Measurements from ENCODE around the gene DDX47.
A peak's percentile ranks its signal among the peaks of the same experiment; 100 is the strongest.
"Not testable (repeated sequence)": the region's sequence is repeated elsewhere in the genome, so short reads cannot be mapped to it uniquely, and the experiment has no call there.

The DDX47 gene

GRCh38 chr12:12797794-12798152 lies 15.4 kb upstream of the DDX47 start:
- no peak for DNase-seq (ENCODE audit: low spot score)

GRCh38 chr12:12798480-12798879 lies 14.7 kb upstream of the DDX47 start:
- DNase-seq (ENCODE audit: low spot score) = no peak

- DNase-seq (ENCODE audit: low spot score) = no peak
Observed at GRCh38 chr12:12799163-12799920, 13.8 kb upstream of the DDX47 start.

DNA sequence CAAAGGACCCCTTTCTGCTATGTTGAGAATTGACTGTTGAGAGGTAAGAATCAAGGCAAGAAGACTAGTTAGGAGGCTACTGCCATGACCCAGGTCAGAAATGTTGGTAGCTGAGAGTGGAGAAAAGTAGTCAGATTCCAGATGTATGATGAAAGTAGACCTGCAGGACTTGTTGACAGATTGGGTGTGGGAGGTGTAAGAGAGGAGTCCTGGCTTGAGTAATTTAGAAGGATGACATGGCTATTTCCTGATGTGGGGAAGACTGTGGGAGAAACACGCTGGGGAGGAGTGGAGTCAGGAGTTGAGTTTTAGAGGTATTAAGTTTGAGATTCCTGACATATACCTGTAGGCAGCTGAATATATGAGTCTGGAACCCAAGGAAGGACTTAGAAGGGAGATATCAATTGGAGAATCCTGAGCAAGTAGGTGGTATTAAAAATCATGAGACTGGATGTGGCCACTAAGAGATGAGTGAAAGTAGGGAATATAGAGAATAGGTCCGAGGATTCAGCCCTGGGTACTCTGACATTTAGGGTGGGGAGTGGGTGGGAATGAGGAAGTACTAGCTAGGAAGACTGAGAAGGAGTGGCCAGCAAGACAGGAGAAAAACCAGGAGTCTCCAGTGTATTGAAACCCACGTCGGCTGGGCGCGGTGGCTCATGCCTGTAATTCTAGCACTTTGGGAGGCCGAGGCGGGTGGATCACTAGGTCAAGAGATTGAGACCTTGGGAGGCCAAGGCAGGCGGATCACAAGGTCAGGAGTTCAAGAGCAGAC lies 12.6 kb upstream of the DDX47 start:
- no peak for DNase-seq (ENCODE audit: low spot score)

DNA sequence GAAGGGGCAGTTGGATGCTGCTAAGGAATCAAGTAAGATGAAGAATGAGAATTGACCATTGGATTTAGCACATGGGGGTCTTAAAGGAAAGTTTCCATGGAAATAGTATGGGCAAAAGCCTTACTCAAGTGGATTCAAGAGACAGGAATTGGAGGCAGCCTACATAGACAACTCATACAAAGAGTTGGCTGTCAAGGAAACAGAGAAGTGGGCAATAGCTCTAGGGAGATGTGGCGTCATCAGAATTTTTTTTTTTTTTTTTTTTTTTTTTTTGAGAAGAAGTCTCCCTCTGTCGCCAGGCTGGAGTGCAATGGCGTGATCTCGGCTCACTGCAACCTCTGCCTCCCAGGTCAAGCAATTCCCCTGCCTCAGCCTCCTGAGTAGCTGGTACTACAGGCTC lies 11.5 kb upstream of the DDX47 start:
- DNase-seq (ENCODE audit: low spot score) = not testable (repeated sequence)

DNA sequence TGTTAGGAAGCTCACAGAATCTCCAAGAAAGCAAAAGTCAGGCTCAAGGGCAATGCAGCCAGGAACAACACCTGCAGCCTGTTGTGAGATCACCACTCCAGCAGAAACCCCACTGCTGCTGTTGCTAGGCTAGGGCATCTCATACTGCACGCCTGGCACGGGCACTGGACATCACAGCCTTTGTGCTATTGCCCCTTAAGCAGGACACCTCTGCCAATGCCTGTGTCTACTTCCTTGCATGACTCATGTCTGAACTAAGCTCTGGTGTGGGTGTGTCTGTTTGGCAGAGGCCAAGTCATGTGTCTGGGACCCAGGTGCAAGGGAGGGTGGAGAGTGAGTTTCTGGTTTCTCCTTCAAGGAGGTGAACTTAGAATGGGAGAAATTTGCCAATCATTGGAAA lies 10.0 kb upstream of the DDX47 start:
- peak; percentile 66 for DNase-seq (ENCODE audit: low spot score)

GRCh38 chr12:12804011-12804410 lies 9.1 kb upstream of the DDX47 start:
- DNase-seq (ENCODE audit: low spot score) = no peak

DNA sequence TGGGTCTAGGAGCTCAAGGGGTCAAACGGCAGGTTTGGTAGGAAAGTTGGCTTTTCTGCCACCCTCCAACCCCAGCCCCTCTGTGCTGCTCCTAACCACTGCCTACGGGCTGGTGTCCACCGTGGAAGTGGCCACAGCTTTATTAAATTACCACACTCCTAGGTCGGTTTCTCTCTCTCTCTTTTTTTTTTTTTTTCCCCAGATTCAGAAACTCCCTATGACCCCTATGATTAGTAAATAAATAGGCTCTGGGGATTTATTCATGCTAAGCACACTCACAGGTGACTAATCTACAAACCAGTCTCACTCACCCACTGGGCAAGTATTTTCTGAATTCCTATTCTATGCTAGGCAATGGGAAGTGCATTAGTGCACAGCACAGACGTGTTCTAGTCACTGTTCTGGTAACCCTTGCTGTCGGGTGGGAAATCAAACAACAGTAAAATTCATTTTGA lies 8.7 kb upstream of the DDX47 start:
- no peak for DNase-seq (ENCODE audit: low spot score)

GRCh38 chr12:12806784-12807516 lies 6.2 kb upstream of the DDX47 start:
- no peak for DNase-seq (ENCODE audit: low spot score)

- DNase-seq (ENCODE audit: low spot score) = not testable (repeated sequence)
Observed at GRCh38 chr12:12807517-12807903, 5.6 kb upstream of the DDX47 start.

- peak; percentile 63 for DNase-seq (ENCODE audit: low spot score)
Observed at GRCh38 chr12:12807970-12808702, 5.0 kb upstream of the DDX47 start.

- DNase-seq (ENCODE audit: low spot score) = no peak
Observed at GRCh38 chr12:12810553-12811021, 2.6 kb upstream of the DDX47 start.

DNA sequence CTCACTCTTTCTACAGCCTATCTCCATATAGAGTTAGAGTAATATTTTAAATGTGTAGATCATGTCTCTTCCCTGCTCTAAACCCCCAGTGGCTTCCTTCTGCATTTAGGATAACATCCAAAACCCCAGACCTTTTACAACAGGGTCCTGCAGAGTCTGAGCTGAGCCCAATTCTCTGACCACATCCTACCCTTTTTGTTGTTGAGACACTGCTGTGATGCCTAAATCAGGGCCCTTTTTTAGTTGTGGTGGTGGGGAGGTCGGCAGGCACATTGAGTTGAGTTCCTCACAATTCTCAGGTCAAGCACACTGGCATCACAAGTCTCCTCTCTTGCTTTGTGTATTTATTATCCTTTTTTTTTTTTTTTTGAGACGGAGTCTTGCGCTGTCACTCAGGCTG lies 1.8 kb upstream of the DDX47 start:
- no peak for DNase-seq (ENCODE audit: low spot score)

DNA sequence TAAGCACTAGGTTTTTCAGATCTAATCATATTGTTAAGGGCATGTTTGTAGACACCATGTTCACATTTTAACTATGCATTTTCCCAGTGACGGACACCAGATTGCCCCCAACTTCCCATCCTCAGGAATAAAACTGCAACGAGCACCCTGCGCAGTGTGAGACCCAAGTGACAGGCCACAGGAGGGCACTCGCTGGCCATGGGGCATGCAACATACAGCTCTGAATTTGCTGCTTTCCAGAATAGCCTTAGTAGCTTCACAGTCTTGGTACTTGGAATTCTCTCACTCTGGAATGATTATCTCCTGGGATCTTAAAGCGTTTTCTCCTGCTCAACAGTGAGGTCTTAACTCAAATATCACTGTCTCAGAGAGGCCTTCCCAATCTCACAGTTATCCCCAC lies 972 bp upstream of the DDX47 start:
- DNase-seq (ENCODE audit: low spot score) = no peak

- no peak for DNase-seq (ENCODE audit: low spot score)
Observed at GRCh38 chr12:12812618-12813119, 477 bp upstream of the DDX47 start.

GRCh38 chr12:12817616-12818015 lies 4.5 kb downstream of the DDX47 start:
- DNase-seq (ENCODE audit: low spot score) = no peak

DNA sequence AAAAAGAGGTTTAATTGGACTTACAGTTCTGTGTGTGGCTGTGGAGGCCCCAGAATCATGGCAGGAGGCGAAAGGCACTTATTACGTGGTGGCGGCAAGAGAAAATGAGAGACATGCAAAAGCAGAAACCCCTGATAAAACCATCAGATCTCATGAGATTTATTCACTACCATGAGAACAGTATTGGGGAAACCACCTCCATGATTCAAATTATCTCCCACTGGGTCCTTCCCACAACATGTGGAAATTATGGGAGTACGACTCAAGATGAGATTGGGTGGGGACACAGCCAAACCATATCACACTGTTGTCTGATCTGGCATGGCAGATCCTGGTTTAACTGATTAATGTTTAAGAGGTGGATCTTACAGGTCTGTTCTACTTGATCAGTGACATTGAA lies 5.6 kb downstream of the DDX47 start:
- DNase-seq (ENCODE audit: low spot score) = no peak

DNA sequence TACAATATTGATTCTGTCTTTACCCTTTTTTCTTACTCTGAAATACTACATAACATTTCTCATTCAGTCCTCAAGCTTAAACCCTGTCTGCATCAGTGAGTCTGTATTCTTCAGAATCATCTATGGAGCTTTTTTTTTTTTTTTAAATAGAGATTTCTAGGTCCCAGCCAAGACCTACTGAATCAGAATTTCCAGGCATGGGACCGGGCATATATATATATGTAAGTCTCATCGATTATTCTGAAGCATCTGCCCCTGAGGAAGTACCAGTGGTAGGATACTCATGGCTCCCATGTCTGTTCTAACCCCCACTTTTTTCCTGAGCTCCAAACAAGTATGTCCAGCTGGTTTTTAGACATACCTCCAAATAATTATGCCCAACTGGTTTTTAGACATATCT lies 6.1 kb downstream of the DDX47 start:
- DNase-seq (ENCODE audit: low spot score) = no peak

GRCh38 chr12:12819752-12820311 lies 6.7 kb downstream of the DDX47 start:
- DNase-seq (ENCODE audit: low spot score) = no peak

DNA sequence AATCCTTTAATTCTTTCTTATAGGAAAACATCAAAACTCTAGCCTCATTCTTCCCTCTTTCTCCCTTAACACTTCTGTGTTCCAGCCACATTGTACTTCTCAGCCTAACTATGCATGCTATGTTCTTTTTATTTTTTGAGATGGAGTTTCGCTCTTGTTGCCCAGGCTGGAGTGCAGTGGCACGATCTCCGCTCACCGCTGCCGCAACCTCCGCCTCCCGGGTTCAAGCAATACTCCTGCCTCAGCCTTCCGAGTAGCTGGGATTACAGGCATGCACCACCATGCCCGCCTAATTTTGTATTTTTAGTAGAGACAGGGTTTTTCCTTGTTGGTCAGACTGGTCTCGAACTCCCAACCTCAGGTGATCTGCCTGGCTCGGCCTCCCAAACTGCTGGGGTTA lies 7.2 kb downstream of the DDX47 start:
- DNase-seq (ENCODE audit: low spot score) = not testable (repeated sequence)

- no peak for DNase-seq (ENCODE audit: low spot score)
Observed at GRCh38 chr12:12821975-12822374, 8.8 kb downstream of the DDX47 start.

DNA sequence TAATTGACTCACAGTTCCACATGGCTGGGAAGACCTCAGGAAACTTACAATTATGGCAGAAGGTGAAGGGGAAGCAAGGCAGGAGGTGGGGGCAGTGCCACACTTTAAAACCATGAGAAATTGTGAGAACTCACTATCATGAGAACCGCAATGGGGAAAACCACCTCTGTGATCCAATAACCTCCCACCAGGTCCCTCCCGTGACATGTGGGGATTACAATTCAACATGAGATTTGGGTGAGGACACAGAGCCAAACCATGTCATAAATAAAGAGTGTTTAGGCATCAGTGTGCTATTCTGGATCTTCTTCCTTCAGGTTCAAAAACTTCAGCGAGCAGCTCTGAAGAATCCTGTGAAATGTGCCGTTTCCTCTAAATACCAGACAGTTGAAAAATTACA lies 9.7 kb downstream of the DDX47 start:
- DNase-seq (ENCODE audit: low spot score) = no peak

All from CD4-positive, alpha-beta T cell treated with Interleukin-2 at 100 ng/mL for 4 hours (primary cell).